HG03045 (cell line): ENCODE measurements around the gene AOPEP.

Experiments used
- ATAC-seq: cut with Tn5 transposase; IDR thresholded peaks from one replicate; pipeline ENCODE4 v1.9.1; 2021; ENCODE audit warnings: mild to moderate bottlenecking, moderate library complexity; ENCODE audit not compliant: unreplicated experiment

Gene AOPEP

DNA sequence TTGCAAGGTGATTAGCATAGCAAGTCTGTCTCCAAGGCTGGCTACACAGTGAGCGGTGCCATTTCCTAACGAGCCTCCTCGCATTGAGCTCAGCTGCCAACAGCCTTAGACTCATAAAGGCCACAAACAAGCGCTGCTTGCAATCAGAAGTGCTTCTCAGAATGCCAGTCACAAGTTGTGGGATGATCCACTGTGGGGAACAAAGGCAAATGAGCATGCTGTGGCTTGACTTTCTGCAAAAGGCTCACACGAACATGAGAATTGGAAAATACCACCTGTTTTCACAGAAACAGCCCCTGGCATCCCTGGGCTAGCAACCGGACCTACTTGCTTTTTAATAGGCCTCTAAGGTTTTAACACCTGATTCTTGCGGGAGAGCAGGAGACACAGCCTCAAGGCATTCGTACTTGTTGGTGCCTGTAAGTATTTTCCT is 375.5 kb downstream of the AOPEP start:
- no peak for ATAC-seq

DNA sequence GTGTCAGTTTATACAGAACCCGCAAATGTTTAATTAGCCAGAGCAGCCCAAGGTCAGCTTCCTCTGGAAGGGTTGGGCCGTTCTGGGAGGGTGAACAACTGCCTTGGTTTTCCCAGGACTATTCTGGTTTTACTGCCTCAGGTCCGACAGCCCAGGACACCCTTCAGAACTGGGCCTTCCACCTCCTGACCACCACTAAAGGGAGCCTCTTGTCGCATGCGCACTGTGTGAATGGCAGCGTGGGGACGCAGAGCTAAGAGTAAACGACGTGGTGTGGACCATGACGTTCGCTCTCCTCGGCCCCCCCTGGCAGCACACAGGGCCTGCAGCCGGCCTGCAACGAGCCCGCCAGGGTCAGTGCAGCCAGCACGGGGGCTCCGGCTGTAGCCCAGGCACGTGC is 376.1 kb downstream of the AOPEP start:
- ATAC-seq: no peak

GRCh38 chr9:95103281-95103771 is 376.8 kb downstream of the AOPEP start:
- no peak for ATAC-seq

GRCh38 chr9:95103871-95104580 is 377.5 kb downstream of the AOPEP start:
- ATAC-seq: no peak

DNA sequence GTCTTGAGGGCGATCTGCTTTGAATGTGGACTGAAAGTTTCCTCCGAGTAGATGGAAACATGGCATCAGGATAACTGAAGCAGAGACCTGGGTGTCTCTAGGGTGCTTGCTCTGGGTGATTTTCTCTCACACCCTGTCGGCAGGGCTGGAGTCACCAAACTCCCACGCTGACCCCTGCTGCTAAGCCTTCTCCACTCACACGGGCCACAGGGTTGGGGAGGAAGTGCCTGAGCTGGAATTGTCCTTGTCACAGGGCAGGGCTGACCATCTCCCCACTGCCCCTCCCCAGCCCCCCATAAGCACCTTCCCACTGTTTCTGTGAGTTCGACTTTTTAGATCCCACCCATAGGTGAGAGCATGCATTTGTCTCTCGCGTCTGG is 378.1 kb downstream of the AOPEP start:
- ATAC-seq: no peak

DNA sequence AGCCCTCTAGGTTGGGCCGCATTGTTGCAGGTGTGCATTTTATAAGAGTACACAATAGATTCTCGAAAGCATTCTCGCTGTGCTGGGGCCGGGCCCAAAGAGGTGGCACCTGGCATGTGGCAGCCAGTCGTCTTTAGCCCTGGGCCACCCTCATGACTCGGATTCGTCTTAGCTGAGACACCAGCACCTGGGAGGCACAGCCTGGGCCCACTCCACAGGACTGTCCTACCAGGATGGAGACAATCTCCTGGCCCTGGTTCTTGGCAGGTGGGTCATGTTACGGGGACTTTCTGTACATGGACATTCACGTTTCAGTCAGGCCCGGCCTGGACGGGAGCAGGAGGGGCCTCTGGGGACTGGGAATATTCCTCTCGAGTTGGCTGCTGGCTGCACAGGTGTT is 378.5 kb downstream of the AOPEP start:
- no peak for ATAC-seq

DNA sequence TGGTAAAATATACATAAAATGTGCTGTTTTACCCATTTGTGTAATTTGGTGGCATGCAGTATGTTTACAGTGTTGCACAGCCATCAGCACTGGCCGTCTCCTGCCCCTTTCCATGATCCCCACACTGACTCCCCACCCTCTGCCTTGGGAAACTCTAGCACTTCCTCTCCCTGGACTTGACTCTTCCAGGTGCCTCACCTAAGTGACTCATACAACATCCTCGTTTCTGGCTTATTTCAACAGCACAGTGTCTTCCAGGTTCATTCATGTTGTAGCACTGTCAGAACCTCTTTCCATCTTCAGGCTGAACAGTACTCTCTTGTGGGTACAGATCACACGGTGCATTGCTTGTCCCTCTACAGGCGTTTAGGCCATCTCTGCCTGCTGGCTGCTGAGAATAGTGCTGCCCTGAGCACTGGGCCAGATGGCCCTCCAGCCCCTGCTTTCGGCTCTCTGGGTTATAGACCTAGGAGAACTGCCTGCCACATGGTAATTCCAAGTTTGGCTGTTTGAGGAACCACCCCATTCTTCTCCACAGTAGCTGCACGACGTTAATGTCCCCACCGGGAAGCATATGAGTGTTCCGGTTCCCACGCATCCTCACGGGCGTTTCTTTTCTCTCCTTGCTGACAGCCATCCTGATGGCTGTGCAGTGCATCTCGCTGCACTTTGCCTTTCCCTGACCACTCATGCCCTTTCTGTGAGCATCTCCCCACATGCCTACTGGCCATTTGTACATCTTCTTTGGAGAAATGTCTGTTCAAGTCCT is 379.2 kb downstream of the AOPEP start:
- ATAC-seq: no peak

- ATAC-seq: no peak
These were observed 380.7 kb downstream of the AOPEP start for GRCh38 chr9:95107001-95107749.

- no peak for ATAC-seq
These were observed 381.5 kb downstream of the AOPEP start for GRCh38 chr9:95107976-95108375.

- ATAC-seq: no peak
These were observed 382.3 kb downstream of the AOPEP start for GRCh38 chr9:95108777-95109176.

DNA sequence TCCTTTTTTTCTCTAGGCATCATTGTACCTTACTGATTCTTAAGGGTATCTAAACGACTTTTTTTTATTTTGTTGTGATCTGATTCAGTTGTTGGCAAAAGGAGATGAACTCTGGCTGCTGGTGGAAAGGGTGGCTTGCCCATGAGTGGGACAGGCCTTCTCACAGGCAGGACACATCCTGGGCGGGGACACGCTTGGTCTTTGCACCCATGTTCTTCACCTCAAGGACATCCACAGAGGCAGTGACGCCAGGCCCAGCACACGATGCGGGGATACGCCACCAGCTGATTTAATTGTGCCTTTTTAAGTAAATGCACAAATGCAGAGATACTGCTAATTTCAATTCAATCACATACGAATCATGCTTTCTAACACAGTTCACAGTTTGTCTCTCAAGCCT is 383.0 kb downstream of the AOPEP start:
- ATAC-seq: no peak

GRCh38 chr9:95110921-95111525 is 384.5 kb downstream of the AOPEP start:
- ATAC-seq: no peak

- no peak for ATAC-seq
These were observed 385.2 kb downstream of the AOPEP start for GRCh38 chr9:95111716-95112115.

DNA sequence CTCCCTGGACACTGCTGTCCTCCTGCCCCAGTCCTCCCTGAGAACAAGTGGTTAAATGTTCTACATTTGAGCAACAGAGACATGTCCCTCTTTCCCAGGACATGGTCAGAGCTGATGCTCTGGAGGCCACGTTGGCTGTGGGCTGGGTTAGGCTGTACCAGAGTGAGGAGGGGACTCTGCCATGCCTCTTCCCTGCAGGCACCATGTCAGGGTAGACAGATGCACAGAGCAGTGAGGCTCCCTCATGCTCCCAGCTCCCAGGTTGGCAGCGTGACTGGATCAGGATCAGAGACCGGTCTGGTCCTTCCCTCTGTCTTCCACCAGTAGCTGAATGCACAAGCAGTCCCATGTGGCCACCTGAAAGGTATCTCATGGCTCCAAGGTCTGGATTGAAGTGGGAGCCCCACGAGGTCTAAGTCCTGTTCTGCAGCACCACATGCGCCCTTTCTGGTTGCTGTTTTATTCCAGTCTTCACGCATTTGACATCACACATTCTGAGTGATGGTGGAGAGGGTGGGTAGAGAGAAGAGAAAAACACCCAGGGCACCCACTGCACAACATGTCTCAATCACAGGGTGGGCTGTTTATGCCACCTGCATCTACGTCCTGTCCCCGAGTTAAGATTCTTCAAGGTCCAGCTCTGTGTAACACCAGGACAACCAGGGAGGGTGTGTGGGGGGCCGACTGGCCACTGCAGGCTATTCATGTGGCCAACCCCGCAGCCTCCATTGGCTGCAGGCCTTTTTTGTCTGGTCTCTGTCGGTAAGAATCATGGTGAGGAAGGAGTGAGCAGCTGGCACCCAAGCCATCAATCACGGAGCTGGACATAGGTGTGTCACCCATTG is 386.2 kb downstream of the AOPEP start:
- ATAC-seq: no peak

- no peak for ATAC-seq
These were observed 388.6 kb downstream of the AOPEP start for GRCh38 chr9:95115104-95115503.

GRCh38 chr9:95116002-95116807 is 389.7 kb downstream of the AOPEP start:
- no peak for ATAC-seq

- ATAC-seq: no peak
These were observed 390.3 kb downstream of the AOPEP start for GRCh38 chr9:95116808-95117204.

DNA sequence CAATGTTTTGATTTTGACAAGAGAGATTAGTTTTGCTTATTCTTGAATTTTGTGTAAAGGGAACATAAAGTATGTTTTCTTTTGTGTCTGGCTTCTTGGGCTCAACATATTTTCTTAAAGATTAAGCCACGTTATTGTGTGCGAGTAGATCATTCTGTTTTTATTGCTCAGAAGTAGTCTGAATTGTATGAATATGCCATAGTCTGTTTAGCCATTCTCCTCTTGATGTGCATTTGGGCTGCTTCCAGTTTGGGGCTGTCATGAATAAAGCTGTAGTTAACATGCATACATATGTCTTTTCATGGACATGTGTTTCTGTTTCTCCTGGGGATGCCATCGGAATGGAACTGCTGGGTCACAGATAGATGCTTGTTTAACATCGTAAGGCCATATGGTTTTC is 392.1 kb downstream of the AOPEP start:
- ATAC-seq: no peak

DNA sequence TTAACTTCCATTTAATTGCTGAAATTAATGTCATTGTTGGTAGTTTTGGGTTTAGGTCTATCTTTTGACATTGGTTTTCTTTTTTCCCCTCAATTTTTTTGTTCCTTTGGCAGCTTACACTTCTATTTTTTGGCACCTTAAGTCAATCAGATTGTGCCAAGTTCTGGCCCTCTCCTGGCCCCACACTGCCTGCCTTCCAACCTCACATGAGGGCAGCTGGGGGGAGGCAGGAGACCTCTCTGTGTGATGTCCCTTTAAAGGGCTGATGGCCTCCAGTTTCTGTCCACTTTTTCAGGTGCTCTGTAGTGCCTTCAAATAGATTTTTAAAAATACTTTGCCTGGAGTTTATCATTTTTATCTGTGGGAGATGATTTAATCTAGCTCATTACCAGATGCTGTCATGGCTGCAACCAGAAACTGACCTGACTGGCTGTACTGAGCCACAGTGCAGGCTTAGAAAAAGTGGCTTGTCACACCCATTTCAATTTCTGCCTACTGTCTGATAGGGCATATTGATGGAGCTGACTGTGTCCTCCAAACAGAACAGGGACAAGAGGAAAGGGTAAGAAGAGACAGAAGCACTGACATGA is 394.4 kb downstream of the AOPEP start:
- no peak for ATAC-seq
